Mucosa of stomach (tissue), 1 donor: ENCODE data around the gene RNASE3.
"Not testable (repeated sequence)": the region's sequence is repeated elsewhere in the genome, so short reads cannot be mapped to it uniquely, and the experiment has no call there.

Experiments used
- H3K27me3 ChIP-seq: one replicate; pipeline ENCODE4 v1.7.0; 2013; ENCODE audit warnings: mild to moderate bottlenecking, low read length; ENCODE audit not compliant: control insufficient read depth, insufficient read depth
- H3K36me3 ChIP-seq: one replicate; pipeline ENCODE4 v1.7.0; 2013; ENCODE audit warnings: low read length; ENCODE audit not compliant: control insufficient read depth, insufficient read depth
- H3K4me1 ChIP-seq: one replicate; pipeline ENCODE4 v1.7.0; 2013; ENCODE audit warnings: mild to moderate bottlenecking, low read length; ENCODE audit not compliant: control insufficient read depth, insufficient read depth
- H3K4me3 ChIP-seq: one replicate; pipeline ENCODE4 v1.7.0; 2013; ENCODE audit warnings: low read length
- H3K9ac ChIP-seq: one replicate; pipeline ENCODE4 v1.7.0; 2013; ENCODE audit warnings: mild to moderate bottlenecking, low read length, moderate library complexity
- H3K9me3 ChIP-seq: one replicate; pipeline ENCODE4 v1.7.0; 2013; ENCODE audit warnings: mild to moderate bottlenecking, low read length, moderate library complexity; ENCODE audit not compliant: control insufficient read depth
- donor health status: Pancreatic carcinoma.

Gene RNASE3

GRCh38 chr14:20877016-20877415 lies 14.2 kb upstream of the RNASE3 start:
- Histone ChIP-seq H3K9ac (no peak overlapping the region), H3K4me3 (no peak overlapping the region), H3K36me3 (no peaks in the 10 kb centered on the region), H3K4me1 (no peaks in the 10 kb centered on the region), H3K27me3 (no peaks in the 10 kb centered on the region), H3K9me3 (no peaks in the 10 kb centered on the region)

GRCh38 chr14:20878695-20879094 lies 12.5 kb upstream of the RNASE3 start:
- Histone ChIP-seq H3K4me3 (no peak overlapping the region), H3K27me3 (no peaks in the 10 kb centered on the region), H3K36me3 (no peaks in the 10 kb centered on the region), H3K4me1 (no peaks in the 10 kb centered on the region), H3K9ac (no peak overlapping the region), H3K9me3 (no peaks in the 10 kb centered on the region)

DNA sequence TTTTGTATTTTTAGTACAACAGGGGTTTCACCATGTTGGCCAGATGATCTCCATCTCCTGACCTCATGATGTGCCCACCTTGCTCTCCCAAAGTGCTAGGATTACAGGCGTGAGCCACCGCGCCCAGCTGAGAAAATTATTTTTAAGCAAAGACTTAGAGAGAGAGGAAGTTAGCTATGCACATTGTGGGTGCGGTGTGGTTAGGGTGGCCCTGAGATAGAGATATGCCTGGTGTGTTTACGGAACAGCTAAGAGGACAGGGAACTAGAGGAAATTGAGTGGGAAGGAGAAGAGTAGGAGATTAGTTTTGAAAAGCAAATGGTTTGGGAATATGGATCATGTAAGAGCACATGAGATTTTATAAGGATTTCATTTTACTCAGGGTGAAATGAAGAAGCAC lies 10.0 kb upstream of the RNASE3 start:
- H3K4me1 ChIP-seq, H3K36me3 ChIP-seq, H3K27me3 ChIP-seq, H3K4me3 ChIP-seq, H3K9ac ChIP-seq, H3K9me3 ChIP-seq: not testable (repeated sequence)

DNA sequence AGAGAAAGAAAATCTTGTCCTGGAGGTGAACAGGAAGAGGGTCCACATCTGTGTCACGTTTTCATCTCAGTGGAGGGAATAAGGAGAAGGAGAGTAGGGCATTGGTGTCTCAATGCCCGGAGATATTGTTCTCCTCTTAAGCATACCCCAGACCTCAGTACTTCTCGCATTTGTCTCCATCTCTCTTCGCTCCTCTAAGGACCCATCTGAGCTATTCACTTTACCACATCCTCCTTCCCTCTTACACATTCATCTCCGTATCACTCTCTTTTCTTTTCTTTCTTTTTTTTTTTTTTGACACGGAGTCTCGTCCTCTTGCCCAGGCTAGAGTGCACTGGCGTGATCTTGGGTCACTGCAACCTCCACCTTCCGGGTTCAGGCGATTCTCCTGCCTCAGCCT lies 8.4 kb upstream of the RNASE3 start:
- H3K4me3 ChIP-seq, H3K27me3 ChIP-seq, H3K4me1 ChIP-seq, H3K9ac ChIP-seq, H3K9me3 ChIP-seq, H3K36me3 ChIP-seq: not testable (repeated sequence)

DNA sequence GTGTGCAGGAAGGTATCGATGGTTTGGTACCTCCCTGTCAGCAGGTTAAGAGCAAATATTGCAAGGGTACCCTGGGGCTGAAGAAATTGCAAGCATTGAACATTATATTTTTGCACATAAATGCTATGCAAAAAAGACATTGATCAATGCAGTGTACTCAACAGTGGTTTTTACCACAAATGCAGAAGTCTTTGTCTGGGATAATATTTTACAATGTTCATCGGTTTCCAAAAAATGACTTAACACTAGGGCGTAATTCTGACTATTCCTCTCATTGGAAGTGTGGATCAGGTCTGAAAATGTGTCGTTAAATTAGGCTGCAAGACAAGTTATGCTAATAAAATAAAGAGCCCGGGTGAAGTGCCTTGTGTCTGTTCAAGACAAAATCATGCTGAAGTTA lies 2.8 kb upstream of the RNASE3 start:
- not testable (repeated sequence) for H3K27me3 ChIP-seq

GRCh38 chr14:20895322-20895721 lies 4.1 kb downstream of the RNASE3 start:
- not testable (repeated sequence) for H3K4me1 ChIP-seq

More for the DNA sequence above, 2.8 kb upstream of the RNASE3 start:
- not testable (repeated sequence) for H3K4me1 ChIP-seq, H3K36me3 ChIP-seq, H3K4me3 ChIP-seq, H3K9ac ChIP-seq, H3K9me3 ChIP-seq

GRCh38 chr14:20904393-20905029 lies 13.3 kb downstream of the RNASE3 start:
- Histone ChIP-seq H3K4me1 (no peaks in the 10 kb centered on the region), H3K36me3 (no peaks in the 10 kb centered on the region), H3K27me3 (no peaks in the 10 kb centered on the region), H3K9me3 (no peaks in the 10 kb centered on the region), H3K9ac (no peak overlapping the region), H3K4me3 (no peak overlapping the region)

More at GRCh38 chr14:20895322-20895721, 4.1 kb downstream of the RNASE3 start:
- H3K9ac ChIP-seq, H3K4me3 ChIP-seq, H3K9me3 ChIP-seq, H3K36me3 ChIP-seq, H3K27me3 ChIP-seq: not testable (repeated sequence)

- Histone ChIP-seq H3K27me3 (no peaks in the 10 kb centered on the region), H3K36me3 (no peaks in the 10 kb centered on the region), H3K9me3 (no peaks in the 10 kb centered on the region), H3K4me1 (no peaks in the 10 kb centered on the region), H3K4me3 (no peak overlapping the region), H3K9ac (no peak overlapping the region)
Measured at GRCh38 chr14:20905676-20906075, 14.5 kb downstream of the RNASE3 start.

GRCh38 chr14:20907214-20907613 lies 16.0 kb downstream of the RNASE3 start:
- Histone ChIP-seq H3K27me3 (no peaks in the 10 kb centered on the region), H3K9me3 (no peaks in the 10 kb centered on the region), H3K4me3 (no peak overlapping the region), H3K9ac (no peak overlapping the region), H3K36me3 (no peaks in the 10 kb centered on the region), H3K4me1 (no peaks in the 10 kb centered on the region)

DNA sequence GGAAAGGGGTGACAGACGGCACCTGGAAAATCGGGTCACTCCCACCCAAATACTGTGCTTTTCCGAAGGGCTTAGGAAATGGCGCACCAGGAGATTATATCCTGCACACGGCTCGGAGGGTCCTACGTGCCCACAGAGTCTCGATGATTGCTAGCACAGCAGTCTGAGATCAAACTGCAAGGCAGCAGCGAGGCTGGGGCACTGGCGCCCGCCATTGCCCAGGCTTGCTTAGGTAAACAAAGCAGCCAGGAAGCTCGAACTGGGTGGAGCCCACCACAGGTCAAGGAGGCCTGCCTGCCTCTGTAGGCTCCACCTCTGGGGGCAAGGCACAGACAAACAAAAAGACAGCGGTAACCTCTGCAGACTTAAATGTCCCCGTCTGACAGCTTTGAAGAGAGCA lies 19.6 kb downstream of the RNASE3 start:
- H3K36me3 ChIP-seq, H3K9me3 ChIP-seq, H3K4me1 ChIP-seq, H3K27me3 ChIP-seq, H3K4me3 ChIP-seq, H3K9ac ChIP-seq: not testable (repeated sequence)

DNA sequence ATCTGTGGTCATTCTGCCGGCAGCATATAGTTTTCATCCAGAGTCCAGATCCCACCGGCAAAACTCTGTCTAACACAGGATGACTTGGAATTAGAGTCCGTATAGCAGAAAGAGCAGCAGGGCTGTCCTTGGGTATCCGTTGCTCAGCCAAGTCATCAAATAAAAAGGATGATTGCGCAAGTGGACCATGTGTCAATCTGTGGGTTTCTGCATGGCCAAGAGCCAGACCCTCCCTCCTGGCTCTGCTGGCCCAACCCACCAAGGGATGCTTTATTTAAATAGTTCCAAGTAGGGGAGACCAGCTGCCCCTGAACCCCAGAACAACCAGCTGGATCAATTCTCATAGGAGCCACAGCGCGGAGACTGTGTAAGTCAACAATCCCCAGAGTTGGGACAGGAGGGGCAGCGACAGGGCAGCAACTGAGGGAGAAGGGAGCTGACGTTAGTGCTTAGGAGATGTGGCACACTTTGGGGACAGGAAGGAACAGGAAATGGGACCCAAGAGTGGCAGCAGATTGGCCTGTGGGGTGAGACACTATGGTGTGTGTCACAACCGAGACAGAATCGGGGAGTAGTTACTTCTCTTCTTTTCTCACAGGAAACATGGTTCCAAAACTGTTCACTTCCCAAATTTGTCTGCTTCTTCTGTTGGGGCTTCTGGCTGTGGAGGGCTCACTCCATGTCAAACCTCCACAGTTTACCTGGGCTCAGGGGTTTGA lies 28.0 kb downstream of the RNASE3 start:
- not testable (repeated sequence) for H3K4me3 ChIP-seq, H3K9me3 ChIP-seq, H3K4me1 ChIP-seq, H3K36me3 ChIP-seq, H3K27me3 ChIP-seq, H3K9ac ChIP-seq

DNA sequence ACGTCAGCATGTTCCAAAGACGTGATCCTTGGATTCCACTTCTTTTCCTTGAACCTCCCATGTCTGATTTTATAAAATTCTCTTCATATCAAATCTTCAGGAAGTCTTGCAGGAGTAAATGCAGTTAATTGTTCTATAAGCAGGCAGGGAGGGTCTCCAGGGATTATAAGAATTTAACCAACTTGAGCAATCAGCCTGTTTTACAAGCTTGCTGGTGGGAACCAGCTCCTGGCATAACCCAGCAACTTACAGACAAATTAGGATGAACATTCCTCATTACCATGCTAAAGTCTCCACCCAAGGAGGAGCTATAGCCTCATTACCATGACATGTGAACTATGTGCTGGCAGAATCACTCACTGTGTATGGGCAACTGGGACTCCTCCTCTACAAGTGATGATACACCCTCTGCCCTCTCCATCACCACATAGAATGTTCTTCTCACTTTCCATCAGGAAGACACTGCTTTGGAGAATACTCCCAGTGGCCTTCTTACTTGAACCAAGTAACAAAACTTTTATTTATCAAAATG lies 32.6 kb downstream of the RNASE3 start:
- not testable (repeated sequence) for H3K36me3 ChIP-seq, H3K27me3 ChIP-seq, H3K4me3 ChIP-seq, H3K9ac ChIP-seq, H3K9me3 ChIP-seq, H3K4me1 ChIP-seq
